Middle frontal gyrus (tissue), 1 donor: ENCODE results near the gene POMGNT1.

Experiments used
- DNase-seq: peaks from one replicate; pipeline ENCODE4 v3.0.0-alpha.2; 2015; ENCODE audit warnings: low spot score; ENCODE audit errors: extremely low spot score

The POMGNT1 gene

GRCh38 chr1:46158312-46159281 lies 39.6 kb downstream of the POMGNT1 start:
- no peak for DNase-seq

- no peak for DNase-seq
These were observed 40.3 kb downstream of the POMGNT1 start for GRCh38 chr1:46157916-46158311.

- DNase-seq: no peak
These were observed 44.5 kb downstream of the POMGNT1 start for GRCh38 chr1:46153732-46154131.

- no peak for DNase-seq
These were observed 45.0 kb downstream of the POMGNT1 start for GRCh38 chr1:46153228-46153627.

- no peak for DNase-seq
These were observed 46.2 kb downstream of the POMGNT1 start for GRCh38 chr1:46152016-46152415.

- DNase-seq: no peak
These were observed 48.1 kb downstream of the POMGNT1 start for GRCh38 chr1:46150085-46150484.

GRCh38 chr1:46148318-46148717 lies 49.9 kb downstream of the POMGNT1 start:
- no peak for DNase-seq
